ENCODE data around the gene XAB2.

Gene XAB2

DNA sequence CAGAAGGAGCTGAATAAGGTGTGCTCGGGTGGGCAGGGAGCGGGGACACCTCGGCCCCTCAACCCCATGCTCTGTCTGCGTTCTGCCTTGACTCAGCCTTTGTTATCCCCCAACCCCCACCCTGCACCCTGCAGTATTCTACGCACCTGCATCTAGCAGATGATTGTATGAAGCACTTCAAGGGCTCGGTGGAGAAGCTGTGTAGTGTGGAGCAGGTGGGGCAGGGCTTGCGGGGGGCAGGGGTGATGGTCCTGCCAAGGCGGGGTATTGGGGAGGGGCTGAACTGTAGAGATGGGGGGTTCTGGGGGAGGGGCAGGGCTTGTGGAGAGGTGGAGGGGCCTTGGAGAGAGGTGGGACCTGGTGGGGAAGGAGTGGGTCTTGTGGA is 13.7 kb upstream of the XAB2 start:
- TF ChIP-seq POLR2A (IDR thresholded peaks at IDR 0.05; ENCODE audit: low read depth, low read length), result no peak
- DNase-seq (ENCODE audit: insufficient read length, low spot score) (no peak), FAIRE-seq (no peak)

- DNase-seq (ENCODE audit: insufficient read length, low spot score), result no peak
- no peak for FAIRE-seq
- TF ChIP-seq POLR2A (IDR thresholded peaks at IDR 0.05; ENCODE audit: low read depth, low read length), result no peak
These were observed 13.1 kb upstream of the XAB2 start for GRCh38 chr19:7642295-7643030.

GRCh38 chr19:7641290-7642276 is 12.2 kb upstream of the XAB2 start:
- no peak for DNase-seq (ENCODE audit: insufficient read length, low spot score)
- no peak for TF ChIP-seq POLR2A (IDR thresholded peaks at IDR 0.05; ENCODE audit: low read depth, low read length)
- no peak for FAIRE-seq

DNA sequence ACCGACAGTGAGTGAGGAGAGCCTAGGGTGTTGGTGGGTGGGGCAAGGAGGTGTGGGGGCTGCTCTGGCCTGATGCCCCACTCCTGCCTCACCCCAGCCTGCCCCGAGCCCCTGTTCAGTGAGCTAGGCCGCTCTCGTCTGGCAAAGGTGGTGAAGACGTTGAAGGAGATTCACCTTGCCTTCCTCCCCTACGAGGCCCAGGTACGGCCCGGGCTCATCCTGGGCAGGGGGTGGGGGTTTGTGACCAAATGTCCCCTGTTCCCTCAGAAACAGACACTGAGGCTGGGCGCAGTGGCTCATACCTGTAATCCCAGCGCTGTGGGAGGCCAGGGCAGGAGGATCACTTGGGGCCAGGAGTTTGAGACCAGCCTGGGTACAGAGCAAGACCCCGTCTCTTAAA is 11.5 kb upstream of the XAB2 start:
- DNase-seq (ENCODE audit: insufficient read length, low spot score) (no peak), FAIRE-seq (no peak)
- no peak for TF ChIP-seq POLR2A (IDR thresholded peaks at IDR 0.05; ENCODE audit: low read depth, low read length)

DNA sequence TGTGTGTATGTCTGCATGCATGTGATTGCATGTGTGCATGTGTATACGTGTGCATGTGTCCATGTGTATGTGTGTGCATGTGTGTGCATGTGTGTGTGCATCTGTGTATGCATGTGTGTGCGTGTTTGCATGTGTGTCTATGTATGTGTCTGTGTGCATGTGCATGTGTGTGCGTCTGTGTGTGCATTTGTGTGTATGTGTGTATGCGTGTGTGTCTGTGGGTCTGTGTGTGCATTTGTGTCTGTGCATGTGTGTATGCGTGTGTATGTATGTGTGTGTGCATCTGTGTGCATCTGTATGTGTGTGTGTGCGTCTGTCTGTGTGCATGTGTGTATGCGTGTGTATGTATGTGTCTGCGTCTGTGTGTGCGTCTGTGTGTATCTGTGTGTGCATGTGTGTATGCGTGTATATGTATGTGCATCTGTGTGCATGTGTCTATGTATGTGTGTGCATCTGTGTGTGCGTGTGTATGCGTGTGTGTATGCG is 10.6 kb upstream of the XAB2 start:
- DNase-seq (ENCODE audit: insufficient read length, low spot score) (no peak), FAIRE-seq (no peak)
- TF ChIP-seq POLR2A (IDR thresholded peaks at IDR 0.05; ENCODE audit: low read depth, low read length), result no peak

GRCh38 chr19:7638802-7639465 is 9.6 kb upstream of the XAB2 start:
- TF ChIP-seq POLR2A (IDR thresholded peaks at IDR 0.05; ENCODE audit: low read depth, low read length), result no peak
- FAIRE-seq, result no peak
- no peak for DNase-seq (ENCODE audit: insufficient read length, low spot score)

DNA sequence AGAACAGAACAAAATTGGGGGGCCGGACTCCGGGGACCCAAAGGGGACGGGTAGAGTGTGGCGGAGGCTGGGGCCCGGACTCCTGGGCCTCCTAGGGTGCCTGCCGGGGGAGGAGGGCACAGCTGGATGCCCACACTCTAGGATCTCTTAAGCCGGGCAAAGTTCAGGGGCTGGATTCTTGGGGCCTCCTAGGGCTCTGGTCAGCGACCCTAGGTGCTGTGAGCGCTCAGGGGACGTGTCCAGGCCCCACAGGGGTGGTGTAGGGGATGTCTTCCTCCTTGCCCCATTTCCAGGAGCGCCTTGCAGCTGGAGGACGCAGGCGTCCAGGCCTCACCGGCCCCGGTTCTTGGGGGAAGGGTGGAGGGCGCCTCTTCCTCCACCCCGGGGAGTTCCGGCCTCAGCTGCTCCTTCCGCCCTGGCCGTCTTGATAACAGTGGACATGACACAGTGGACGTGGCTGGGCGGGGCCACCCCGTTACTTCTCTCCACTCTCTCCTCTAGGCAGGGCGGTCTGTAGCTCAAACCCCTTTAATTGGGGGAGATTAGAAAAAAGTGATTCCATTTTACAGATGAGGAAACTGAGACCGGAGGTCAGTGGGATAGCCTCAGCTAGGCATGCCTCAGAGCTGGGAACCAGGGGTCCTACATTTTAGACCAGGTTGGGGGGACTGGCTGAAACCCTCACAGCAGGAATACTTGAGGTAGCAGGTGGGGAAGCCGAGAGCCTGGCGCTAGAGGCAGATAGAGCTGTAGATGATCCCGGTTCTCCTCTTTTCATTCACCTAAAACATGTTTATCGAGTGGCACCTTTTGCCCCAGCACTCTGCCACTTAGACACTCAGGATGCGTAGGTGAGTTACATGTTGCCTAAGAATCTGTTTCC is 8.3 kb upstream of the XAB2 start:
- FAIRE-seq (no peak), DNase-seq (ENCODE audit: insufficient read length, low spot score) (no peak)
- TF ChIP-seq POLR2A (IDR thresholded peaks at IDR 0.05; ENCODE audit: low read depth, low read length), result no peak

- FAIRE-seq (no peak), DNase-seq (ENCODE audit: insufficient read length, low spot score) (no peak)
- TF ChIP-seq POLR2A (IDR thresholded peaks at IDR 0.05; ENCODE audit: low read depth, low read length), result no peak
These were observed 7.5 kb upstream of the XAB2 start, which contains the start of gene STXBP2 for GRCh38 chr19:7636691-7637373. Gene STXBP2 (plus strand): TSS chr19:7637110. CDS start chr19:7637150, 40 bp downstream.

DNA sequence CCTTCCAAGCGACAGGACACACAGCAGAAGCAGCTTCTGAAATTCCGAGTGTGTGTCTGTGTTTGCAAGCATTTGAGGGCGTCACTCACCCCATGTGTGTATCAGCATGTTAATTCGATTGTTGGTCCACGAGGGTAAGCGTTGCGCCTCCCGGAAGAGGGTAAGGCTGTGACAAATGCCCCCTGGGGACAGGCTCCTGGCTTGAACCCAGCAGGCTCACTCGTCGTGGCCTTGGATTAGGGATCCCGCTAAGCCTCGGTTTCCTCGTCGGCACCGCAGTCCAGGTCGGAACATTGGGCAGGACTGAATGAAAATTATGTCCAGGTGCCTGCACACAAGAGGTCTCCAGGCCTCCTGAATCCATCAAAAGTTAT is 7.0 kb upstream of the XAB2 start:
- no peak for DNase-seq (ENCODE audit: insufficient read length, low spot score)
- no peak for FAIRE-seq
- TF ChIP-seq POLR2A (IDR thresholded peaks at IDR 0.05; ENCODE audit: low read depth, low read length), result no peak

DNA sequence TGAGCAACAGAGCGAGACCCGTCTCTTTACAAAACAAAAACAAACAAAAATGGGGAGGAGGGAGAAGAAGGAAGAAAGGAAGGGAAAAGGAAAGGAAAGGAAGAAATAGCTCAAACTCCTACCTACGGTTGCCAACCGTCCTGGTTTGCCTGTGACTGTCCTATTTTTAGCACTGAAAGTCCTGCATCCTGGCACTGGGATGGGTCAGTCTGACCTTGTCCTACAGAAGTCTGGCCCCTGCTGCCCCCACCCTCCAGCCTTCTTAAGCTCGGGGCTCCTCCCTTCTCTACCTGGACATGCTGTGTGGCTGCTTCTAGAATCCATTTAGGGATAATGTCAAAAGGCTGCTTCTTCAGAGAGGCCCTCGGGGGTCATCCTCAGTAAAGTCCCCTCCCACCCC is 6.3 kb upstream of the XAB2 start:
- DNase-seq (ENCODE audit: insufficient read length, low spot score), result no peak
- FAIRE-seq, result no peak
- no peak for TF ChIP-seq POLR2A (IDR thresholded peaks at IDR 0.05; ENCODE audit: low read depth, low read length)

- DNase-seq (ENCODE audit: insufficient read length, low spot score) (no peak), FAIRE-seq (no peak)
- no peak for TF ChIP-seq POLR2A (IDR thresholded peaks at IDR 0.05; ENCODE audit: low read depth, low read length)
These were observed 4.4 kb upstream of the XAB2 start, which contains the start of gene PCP2 for GRCh38 chr19:7633698-7634097. Gene PCP2 (minus strand): TSS chr19:7633719. CDS start chr19:7633457, 262 bp downstream.
